ENCODE measurements around the gene ATP8B2. TPM values are rescaled to one million over a fixed set of nuclear protein-coding genes. Genes with fewer than 3 reads are reported as not detected.
"Not testable (repeated sequence)": the region's sequence is repeated elsewhere in the genome, so short reads cannot be mapped to it uniquely, and the experiment has no call there.

Gene ATP8B2
- total RNA-seq, 1 donor from 2014 or later, result 38.7 TPM

- DNase-seq (ENCODE audit: low spot score), result no peak
These were observed 1.1 kb upstream of the ATP8B2 start for GRCh38 chr1:154324241-154324640.

DNA sequence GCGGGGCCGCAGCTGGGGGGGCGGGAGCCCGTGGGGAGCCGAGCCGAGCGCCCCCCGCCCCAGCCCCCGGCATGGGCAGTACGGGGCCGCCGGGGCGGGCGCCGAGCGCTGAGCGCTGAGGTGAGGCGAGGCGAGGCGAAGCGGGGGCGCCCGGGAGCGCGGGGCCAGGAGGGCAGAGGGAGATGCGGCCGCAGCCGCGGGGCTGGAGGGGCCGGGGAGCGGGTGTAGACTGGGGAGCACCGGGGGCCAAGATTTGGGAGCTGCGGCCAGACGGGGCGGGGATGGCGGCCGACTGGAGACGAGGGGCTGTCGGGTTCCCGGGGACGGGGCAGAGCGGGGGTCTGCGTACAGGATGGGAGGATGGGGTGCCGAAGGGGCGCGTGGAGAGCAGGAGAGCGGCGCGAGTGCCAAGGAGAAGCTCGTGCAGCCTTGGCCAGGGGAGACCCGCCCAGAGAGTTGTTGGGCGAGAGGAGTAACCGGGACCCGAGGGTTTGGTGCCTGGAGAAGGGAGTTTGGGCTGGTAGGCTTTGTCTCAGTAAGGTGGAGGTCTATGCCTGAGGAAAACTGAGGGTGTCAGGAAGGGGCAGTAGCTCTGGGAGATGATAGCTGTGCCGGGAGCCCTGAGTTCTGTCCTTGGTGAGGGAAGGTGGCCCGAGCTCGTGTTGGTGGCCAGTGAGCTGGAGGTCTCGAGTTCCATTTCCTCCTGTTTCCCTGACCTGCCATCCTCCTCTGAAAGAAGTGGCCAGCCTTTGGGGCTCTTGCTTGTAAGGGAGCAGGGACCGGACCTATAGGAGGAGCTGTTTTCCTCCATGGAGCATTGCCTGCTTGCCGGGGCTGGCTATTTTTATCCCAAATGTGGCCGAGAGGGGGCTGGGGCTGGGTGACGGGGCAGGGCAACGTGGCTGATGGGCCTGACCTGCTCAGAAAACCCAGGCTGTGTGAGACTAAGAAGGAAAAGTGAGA is 539 bp downstream of the ATP8B2 start:
- no peak for DNase-seq (ENCODE audit: low spot score)

GRCh38 chr1:154326546-154327465 is 1.5 kb downstream of the ATP8B2 start:
- DNase-seq (ENCODE audit: low spot score), result no peak

DNA sequence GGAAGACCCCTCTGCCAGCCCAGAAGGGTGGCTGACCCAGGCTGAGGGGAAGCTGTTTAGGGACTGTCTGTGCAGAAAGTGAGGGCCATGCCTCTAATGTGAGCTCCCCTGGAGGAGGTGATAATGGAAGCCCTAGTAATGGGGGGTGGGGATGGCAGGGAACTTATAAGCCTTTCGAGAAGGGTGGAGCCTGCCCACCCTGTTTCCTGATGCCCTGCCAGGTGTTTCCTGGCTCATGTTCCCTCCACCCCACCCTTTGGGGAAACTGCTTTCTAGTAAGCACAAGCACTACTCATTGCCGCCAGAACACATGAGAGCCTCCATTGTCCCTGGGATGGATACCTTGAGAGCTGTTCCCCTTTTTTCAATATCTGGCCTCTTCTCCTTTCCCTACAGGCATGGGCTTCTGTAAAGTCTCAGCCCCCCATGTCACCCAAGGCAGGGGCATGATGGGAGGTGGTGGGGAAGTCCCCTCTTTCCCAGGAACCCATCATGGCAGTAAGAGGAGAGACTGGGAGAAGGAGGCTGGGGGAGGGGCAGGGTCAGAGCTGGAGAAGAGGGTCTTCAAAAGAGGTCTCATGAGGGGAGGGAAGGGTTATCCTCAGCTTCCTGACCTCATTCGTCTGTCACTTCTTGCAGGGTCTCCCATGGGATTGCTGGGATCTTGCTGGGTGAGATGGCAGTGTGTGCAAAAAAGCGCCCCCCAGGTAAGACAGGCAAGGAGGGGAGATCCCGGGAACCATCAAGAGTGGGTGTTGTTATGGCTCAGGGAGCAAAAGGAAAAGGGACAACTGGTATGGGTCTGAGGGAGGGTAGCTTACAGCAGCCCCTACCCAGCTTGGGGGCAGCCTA is 2.4 kb downstream of the ATP8B2 start:
- DNase-seq (ENCODE audit: low spot score), result no peak

GRCh38 chr1:154328318-154329151 is 3.2 kb downstream of the ATP8B2 start:
- DNase-seq (ENCODE audit: low spot score), result peak; percentile 96

GRCh38 chr1:154329152-154329521 is 3.8 kb downstream of the ATP8B2 start:
- DNase-seq (ENCODE audit: low spot score), result no peak

DNA sequence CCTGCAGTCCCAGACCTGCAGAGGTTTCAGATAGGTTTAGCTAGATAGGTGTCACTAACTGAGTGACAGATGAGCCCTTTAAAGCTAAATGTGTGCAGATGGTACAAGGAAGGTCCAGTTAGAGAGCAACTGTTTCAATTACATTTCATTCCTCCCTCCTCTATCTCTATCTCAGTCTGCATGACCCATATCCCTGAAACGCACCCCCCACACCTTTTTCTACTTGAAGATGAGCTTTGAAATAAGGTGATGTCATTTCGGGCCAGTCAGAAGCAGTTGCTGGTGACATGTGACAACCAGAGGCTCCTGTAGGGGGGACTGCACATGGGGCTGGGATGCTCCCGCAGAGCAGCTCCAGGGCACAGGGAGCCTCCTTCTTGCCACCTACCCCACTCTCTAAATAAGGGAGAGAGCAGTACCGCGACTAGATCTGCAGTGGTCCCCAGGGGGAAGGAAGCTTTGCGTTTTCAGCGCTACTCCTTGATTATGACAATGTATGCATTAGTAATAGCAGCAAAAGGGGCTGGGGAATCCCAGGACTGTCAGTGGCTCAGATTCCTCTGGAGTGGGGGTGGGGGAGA is 4.3 kb downstream of the ATP8B2 start:
- no peak for DNase-seq (ENCODE audit: low spot score)

DNA sequence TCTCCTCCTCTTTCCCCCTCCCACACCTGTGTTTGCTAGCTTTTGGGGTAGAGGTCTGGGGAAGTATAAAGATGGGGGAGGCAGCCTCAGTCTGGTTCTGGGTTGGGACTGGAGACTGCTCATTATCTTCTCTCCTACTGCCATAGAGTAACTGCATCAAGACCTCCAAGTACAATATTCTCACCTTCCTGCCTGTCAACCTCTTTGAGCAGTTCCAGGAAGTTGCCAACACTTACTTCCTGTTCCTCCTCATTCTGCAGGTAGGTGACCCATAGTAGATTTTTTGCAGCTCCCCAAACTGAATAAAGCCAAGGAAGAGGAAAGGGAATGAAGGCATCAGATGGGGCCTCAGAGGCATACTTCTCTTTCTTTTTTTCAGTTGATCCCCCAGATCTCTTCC is 5.3 kb downstream of the ATP8B2 start:
- DNase-seq (ENCODE audit: low spot score), result no peak

GRCh38 chr1:154334079-154335024 is 9.0 kb downstream of the ATP8B2 start:
- DNase-seq (ENCODE audit: low spot score), result no peak

- DNase-seq (ENCODE audit: low spot score), result no peak
These were observed 9.8 kb downstream of the ATP8B2 start for GRCh38 chr1:154335025-154335714.

GRCh38 chr1:154337253-154337894 is 12.0 kb downstream of the ATP8B2 start:
- no peak for DNase-seq (ENCODE audit: low spot score)

- no peak for DNase-seq (ENCODE audit: low spot score)
These were observed 13.6 kb downstream of the ATP8B2 start for GRCh38 chr1:154338875-154339274.

DNA sequence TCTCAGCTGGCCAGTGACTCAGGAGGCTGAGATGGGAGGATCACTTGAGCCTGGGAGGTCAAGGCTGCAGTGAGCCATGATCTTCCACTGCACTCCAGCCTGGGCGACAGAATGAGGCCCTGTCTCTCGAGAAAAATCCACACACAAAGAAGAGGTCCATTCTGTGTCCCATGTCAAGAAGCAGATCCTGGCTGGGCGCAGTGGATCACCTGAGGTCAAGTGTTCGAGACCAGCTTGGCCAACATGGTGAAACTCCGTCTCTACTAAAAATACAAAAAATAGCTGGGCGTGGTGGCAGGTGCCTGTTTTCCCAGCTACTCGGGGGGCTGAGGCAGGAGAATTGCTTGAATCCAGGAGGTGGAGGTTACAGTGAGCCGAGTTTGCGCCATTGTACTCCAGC is 16.0 kb downstream of the ATP8B2 start:
- not testable (repeated sequence) for DNase-seq (ENCODE audit: low spot score)

DNA sequence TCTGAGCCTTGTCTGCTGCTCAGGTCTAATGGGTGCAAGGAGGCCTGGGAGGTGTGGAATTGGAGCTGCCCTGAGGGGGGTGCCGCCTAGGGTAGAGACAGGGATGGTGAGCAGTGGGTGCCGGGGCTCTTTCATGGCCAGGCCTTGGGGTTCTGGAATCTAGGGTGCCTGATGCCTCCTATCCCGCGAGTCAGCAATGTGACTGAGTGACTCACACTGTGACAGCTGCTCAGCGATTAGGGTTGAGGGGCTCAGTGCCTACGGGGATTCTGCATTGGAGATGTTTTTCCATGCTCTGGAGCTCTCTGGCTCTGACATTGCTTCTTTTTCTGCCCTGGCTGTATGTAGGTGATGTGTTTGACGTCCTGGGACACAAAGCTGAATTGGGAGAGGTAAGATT is 16.8 kb downstream of the ATP8B2 start:
- no peak for DNase-seq (ENCODE audit: low spot score)

GRCh38 chr1:154342836-154343472 is 17.6 kb downstream of the ATP8B2 start:
- no peak for DNase-seq (ENCODE audit: low spot score)

DNA sequence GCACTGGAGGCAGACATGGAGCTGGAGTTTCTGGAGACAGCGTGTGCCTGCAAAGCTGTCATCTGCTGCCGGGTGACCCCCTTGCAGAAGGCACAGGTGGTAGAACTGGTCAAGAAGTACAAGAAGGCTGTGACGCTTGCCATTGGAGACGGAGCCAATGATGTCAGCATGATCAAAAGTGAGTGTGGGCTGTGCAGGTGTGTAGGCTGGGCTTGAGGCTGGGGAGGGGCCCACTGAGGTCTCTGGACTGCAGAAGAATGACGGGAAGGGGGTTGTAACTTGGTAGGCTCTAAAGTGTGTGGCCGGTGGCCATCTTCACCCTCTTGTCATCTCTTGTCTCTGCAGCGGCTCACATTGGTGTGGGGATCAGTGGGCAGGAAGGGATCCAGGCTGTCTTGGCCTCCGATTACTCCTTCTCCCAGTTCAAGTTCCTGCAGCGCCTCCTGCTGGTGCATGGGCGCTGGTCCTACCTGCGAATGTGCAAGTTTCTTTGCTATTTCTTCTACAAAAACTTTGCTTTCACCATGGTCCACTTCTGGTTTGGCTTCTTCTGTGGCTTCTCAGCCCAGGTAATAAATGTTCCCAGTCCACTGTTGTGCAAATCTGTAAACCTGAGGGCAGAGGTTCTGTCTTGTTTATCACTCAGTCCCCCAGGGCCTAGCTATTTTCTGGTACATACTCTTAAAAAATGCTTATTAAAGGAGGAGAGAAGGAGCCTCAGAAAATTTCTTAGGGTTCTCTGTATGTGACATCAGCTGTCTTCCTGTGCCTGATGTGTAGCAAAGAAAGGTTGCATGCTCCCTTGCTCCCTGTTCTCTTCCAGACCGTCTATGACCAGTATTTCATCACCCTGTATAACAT is 19.9 kb downstream of the ATP8B2 start:
- no peak for DNase-seq (ENCODE audit: low spot score)
